Stimulated activated CD4-positive, alpha-beta T cell treated with anti-CD3 and anti-CD28 coated beads, Interleukin-4, amount 100 ng/mL, for 4 hours (primary cell): Measurements from ENCODE around the gene LIFR.
"Not testable (repeated sequence)": the region's sequence is repeated elsewhere in the genome, so short reads cannot be mapped to it uniquely, and the experiment has no call there.

Experiments
- DNase-seq, 2 experiments: peaks; one replicate each; pipeline ENCODE4 v3.0.0-alpha.2; 2020

LIFR gene

DNA sequence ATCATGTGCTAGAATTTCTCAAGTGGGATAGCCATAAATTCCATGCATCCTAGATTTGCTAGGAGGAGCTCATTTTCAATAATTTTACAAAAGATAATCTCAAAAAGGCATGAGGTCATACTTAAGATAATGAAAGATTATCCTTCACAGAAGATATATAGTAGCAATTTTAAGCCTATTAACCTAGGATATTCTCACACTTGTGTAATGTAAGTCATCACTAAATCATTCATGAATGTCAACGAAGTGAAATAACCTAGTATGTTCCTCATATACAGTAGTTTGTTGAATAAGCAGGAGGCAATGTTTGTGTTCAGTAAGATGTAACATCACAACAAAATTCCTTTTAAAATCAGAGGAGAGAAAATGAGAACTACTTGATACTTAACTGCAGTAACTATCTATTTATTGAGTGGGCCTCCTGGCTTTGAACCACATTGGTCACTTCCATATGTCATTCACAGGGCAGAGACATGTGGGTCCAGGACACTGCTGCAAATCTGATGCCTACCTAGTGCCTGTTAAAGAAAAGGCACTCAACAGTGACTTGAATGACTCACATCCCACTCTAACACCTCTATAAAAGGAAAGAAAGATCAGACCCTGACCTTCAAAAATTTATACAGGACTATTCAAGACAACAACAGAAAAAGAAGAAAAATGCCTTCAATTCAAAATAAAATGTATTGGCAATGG lies 8.2 kb downstream of the LIFR start:
- no peak for DNase-seq

DNA sequence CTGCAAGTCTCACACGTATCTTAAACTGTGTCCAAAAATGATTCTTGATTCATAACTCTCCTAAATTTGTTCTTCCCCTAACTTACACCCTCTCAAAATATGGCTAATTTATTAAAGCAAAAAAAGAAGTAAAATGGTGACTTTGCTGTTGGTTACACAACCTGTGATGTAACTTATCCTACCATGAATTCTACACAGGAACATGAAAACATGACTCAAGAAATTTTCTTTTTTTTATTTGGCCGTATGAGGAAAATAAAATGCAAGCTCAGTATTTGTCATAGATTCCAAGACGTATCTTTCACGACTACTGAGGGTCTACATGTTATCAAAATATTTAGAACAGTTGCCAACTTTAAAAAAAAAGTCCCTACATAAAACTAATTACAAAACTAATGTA lies 9.2 kb downstream of the LIFR start:
- no peak for DNase-seq

DNA sequence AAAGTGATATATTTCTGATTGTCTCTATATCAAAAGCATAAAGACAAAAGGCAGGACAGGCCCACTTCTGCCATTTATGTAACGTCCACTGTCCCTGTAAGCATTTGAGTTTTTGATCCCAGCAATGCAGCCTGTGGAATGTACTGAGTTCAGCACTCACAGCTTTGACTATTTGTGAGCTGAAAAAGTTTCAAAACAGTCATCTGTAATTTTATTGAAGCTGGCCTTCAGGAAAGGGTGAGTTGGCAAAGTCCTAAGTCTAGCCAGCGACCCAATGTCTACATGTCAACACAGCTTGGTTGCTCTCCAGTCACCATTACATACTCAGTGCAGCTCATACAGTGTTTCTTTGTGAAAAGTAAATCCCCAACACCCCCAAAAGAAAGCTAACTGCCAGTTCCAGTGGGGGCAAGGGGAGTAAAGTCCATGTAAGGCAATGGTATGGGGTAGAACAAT lies 9.7 kb downstream of the LIFR start:
- no peak for DNase-seq

DNA sequence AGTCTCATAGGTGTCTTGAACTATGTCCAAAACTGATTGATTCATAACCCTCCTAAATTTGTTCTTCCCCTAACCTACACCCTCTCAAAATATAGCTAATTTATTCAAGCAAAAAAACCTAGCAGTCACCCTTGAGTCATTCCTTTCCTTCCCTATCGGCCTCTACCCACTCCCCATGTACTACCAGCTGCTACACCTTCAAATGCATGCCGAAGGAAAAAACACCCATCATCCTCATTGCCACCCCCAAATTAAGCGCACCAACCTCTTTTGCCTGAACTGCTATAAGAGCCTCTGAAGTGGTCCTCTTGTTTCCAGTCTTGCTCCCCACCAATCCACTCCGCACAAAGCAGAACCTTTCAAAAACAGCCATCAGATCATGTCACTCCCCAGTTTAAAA lies 12.6 kb downstream of the LIFR start:
- DNase-seq, result no peak

DNA sequence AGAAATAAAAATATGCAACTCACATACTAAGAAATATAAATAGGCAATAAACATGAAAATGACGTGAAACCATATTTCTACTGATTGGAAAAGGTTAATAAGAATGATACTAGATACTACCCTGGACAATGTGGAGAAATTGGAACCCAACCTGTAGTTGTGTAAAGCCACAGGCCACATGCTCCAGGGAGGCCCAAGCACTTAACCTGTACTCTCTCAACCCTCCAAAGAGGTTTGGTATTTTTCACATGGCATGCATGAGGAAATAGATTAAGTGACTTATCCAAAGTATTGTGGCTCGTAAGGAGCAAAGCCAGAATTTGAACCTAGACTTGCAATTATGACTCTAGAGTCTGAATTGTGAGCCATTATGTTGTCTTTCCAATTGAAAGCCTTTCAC lies 13.4 kb downstream of the LIFR start:
- no peak for DNase-seq

DNA sequence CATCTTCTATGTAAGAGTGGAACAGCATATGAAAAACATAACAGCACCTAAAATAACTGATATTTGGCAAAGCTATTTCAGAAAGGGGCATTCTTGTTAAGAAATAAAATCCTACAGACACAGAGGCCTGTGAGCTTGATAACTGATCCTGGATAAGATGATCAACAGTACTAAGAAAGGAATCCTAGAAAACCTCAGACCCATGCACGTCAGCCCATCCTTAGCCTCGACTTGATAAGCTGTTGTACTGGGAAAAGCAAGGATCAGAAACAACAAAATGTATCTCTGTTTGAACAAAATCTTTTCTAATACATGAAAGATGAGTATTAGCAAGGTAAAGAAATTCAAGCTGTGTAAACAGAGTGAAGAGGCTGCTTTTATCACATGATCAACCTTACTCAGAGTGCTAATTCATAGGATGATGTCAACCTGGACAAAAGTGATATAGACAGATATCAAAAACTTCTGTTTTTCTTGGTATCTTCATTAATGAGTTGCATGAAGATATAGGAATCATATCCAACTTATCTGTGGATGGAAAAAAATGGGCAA lies 15.2 kb downstream of the LIFR start:
- DNase-seq, result no peak

DNA sequence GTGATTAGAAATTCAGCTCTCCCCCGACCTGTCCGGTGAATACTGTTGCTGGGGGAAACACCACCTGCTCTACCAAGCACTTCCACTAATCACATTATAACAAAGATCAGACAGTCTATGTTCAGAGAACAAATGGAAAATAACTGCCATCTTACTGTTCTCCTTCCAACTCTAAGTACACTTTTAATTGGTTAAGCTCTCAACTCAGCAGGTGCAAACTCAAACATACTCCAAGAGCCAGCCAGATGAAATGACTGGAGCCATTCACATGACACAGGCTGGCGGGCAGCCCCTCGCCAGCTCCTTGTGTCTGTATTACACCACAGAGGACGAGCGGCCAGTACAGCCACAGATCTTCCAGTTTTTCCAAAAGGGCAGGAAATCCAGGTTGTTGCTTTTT lies 16.1 kb downstream of the LIFR start:
- DNase-seq, result no peak

DNA sequence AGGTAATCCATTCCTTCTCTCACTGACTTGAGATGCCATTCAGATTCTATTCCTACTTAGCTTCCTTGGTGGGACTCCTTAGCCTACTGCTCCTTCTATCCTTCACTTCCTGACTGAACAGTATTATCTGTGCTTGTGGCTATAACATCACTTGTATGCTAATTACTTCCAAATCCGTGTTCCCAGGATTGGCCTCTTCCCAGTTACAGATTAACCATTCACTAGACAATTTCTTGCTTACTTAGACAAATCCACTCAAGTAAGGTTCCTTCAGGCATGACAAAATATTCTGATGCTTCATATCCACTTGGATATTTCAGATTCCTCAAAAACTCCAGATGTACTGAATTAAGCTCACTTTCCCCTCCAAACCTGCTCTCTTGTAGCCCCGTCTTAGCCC lies 18.3 kb downstream of the LIFR start:
- no peak for DNase-seq

DNA sequence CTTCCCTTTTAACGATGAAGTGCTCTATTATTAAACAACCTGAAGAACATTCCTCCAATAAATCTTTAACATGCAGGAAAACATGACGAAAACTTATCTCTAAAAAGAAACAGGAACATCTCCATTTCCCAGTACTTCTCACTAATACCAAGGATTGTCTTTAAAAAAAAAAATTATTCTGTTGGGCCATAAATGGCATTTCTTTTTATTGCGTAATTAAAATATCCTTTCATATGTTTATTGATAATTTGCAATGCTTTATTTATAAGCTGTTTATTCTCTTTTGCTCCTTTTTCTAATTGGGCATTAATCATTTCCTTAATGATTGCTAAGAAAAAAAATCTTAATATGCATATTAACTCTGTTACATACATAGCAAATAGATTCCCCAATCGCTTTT lies 18.9 kb downstream of the LIFR start:
- DNase-seq, result no peak

DNA sequence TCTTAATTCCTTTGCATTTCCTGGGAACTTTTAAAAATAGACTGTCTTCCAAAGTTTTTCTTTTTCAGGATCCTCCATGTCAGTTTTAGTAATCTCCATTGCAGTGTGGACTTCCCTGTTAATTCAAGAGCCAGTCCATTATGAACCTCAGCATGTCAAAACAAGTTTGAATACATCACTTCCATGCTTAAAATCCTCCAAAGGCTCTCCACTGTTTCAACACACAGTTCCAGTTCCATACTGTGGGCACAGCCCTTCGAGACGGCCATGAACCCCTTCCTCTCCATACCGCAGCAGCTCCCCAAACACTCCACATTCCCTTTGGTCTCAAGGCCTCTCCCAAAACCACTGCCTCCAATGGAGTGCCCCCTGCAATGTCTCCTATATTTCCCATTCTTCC lies 19.5 kb downstream of the LIFR start:
- no peak for DNase-seq

DNA sequence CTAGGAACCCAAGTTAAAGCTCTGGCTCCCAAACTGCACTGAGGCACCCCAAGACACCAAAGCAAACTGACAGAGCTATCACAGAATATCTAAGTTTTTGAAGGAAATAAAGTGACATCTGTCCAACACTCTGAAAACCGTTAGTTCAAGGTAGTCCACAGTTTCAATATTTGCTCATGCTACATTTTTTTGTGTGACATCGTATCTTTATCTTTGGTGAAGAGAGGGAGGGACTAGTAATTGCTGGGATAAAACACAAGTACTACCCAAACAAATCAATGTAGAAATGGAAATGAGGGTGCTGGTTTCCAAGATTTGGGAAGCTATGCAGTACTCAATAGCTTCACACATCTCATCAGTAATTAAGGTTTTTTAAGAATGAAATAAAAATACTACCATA lies 20.6 kb downstream of the LIFR start:
- no peak for DNase-seq

DNA sequence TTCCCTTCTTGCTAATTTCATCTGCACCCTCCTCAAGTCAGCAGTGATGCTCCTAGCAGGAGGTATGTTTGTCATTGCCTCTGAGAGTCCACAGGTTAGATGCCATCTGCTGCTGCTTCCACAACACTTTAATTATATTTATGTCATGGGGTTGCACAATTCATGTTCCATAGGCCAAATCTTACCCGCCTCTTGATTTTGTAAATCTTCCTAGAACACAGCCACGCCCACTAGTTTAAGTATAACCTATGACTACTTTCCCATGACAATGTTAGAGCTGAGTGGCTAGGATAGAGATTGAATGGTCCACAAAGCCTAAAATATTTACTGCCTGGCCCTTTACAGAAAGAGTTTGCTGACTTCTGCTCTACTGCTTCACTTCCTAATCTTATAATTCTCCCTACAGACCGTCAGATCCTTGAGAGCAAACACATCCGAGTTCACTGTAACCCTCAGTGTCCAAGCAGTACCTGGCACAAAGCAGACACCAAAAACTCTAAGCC lies 21.1 kb downstream of the LIFR start:
- no peak for DNase-seq

DNA sequence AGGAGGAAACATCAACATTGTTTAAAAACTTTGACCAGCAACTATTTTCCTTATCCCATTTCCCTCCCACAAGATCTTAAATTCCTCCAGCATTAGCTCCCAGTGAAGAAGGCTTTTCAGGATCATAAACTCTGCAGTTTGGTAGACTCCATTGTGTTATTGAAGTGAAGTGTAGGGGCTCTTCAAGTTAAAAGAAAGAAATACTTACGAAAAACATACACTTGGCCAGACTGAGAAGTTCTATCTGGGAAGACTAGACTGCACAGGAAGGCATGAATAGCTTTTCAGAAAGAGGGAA lies 22.3 kb downstream of the LIFR start:
- DNase-seq, result no peak

DNA sequence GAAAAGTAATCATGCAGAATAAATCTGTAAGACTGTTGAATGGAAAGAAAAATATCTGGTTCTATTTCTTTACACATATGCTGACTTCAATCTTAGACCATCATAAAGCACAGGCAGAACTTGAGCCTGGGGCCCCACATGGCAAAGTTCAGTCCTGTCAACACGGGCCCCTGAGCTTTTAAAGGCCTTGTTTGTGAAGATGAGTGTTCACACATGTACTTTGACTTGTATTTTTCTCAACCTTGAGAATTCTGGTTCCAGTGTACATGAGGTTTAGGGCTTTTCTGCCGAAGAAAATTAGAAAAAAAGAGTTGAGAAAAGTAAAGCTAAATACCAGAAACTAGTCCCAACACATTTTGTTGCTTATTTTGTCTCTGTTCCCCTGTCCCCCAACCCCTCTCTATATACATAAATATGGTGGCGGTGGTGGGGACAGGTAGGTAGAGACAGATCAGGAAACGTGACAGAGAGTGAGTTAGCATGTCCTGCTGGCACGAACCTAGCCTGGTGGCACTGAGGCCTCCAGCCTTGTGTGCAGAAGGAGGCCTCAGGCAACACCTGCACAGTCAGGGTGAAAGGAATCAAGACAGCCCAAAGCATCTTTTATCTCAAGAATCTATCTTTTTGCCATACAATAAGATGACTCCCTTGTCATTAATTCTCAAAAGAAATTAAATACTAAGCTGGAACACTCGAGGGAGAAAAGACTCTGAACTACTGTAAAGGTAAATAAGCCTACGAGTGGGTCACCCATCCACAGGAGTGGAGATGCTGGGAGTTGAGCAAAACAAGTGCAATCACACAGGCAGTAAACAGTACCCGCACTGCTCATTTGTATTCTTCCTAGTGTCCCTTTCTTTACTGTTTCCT lies 22.9 kb downstream of the LIFR start:
- DNase-seq, result no peak

DNA sequence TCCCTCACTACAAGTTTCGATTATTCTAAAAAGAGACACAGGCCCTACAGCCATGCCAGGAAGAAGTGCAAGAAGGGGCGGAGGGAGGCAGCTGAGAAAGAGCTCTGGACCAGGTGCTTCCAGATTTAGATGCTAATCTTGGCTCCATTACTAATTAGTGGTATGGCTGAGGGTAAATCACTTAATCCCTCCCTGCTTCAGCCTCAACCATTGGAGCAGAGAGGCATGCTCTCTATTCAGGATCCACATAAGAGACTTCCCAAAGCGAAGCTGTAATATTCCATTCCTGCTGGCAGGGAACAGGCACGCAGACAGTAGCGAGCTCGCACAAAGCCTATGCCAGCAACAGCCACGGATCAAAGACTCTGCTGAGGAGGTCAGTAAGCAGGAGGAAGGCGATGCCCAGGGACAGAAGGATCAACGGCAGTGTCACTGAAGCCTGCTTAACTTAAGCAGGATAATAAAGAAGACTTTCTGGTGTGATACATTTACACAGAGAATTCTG lies 24.2 kb downstream of the LIFR start:
- DNase-seq, result no peak

DNA sequence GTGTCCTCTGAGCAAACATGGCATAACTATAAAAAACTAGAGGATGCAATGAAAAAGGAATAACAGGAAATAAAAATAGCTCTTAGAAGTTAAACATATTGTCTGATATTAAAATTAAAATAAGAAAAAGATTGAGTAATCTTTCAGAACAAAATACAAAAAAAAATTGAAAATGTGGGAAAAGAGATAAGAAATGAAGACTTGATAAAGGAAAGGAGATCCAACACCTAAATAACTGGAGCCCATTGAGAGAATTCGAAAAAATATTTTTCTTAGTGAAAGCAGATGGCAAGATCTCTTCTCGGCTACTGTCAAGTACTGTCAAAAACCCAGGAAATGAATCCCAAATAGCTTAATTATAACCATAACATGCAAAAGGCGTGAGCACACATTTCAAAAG lies 24.9 kb downstream of the LIFR start:
- no peak for DNase-seq

DNA sequence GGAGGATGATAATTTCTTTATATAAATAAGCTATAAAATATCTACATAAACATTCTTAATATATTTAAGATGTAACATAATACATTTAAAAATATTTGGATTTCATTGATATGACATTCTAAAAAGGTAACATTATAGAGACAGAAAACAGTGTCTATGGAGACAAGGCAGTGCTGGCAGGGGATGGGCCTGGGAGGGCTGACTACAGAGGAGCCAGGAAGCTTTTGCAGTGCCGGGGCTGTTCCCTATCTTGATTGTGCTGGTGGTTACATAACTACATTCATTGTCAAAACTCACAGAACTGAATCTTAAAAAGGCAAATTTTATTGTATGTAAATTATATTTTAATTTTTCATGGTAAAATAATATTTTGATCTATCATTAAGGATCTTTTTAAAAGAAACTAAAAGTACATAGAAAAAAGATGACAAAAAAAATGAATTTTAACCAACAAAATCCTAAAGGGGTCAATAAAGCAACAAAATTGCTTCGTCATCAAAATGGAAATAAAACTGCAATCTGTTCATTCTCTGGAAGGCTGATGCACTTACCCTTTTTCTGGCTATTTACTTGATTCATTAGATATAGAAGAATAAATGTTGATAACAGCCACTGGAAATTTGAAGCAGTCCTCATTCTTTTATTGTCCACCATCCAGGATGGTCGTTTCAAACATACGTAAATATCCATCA lies 26.3 kb downstream of the LIFR start:
- no peak for DNase-seq

DNA sequence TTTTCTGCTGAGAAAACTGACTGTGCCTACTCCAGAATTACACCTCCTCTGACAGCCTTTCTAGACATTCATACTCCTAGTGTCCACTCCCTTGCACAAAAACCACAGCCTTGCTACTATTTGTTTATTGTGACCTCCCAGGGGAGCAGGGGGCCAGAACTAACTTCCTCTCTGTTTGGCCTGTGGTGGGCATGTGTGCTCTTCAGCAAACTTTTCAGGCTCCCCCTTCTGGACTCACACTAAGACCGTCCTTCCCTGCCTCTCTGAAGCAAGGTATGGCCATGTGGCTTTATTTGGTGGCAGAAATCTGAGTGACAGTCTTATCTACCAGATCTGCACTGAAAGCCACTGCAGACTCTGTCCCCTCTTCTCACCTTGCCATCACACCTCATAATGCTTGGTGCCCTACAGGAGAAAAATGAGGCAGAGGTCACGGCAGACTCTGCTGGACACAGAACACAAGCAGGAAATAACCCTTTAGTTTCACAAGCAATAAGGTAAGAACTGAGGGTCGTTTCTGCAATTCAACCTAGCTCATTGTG lies 28.2 kb downstream of the LIFR start:
- no peak for DNase-seq

DNA sequence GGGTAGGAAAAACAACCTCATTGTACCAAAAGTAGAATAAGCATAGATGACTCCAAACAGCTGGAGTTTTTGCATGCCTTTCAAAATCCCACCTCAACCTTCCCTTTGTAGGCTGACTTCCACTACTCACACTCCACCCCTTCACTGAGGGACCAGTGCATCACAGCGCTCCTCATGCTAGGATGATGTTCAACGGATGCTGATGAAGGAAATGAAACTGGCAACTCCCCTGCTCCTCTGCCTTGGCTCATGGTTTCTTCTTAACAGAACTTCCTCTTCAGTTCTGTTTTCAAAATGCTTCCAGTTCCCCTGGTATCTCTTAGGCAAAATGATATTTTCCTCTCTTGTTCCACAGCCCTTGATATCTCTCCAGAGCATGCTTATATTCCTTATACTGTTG lies 29.0 kb downstream of the LIFR start:
- no peak for DNase-seq

DNA sequence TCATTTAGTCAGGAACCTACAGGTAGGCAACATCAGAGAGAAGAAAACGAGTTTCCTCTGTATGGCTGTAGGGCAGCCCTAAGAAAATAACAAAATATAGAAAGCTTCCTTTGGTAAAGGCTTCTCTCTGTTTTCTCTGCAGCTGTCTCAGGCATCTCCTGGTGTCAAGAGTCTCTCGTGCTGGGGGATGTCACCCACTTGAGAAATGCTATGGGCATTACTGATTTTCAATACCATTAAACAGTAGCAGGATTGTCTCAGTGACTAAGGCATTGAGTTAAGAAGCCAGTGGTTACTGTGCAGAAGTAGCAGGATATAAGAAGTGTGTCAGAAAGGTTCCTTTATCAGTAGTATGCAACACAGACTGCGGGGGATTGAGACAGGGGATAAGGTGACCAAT lies 32.4 kb downstream of the LIFR start:
- no peak for DNase-seq

DNA sequence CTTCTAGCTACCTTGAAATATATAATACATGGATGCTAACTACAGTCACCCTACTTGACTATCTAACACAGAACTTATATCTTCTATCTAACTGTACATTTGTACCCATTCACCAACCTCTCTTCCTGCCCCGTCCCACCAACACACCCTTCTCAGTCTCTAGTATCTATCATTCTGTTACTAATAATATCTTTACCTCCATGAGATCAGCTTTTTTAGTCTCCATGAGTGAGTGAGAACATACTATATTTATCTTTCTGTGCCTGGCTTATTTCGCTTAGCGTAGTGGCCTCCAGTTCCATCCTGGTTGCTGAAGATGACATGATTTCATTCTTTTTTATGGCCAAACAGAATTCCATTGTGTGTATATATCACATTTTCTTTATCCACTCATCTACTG lies 37.0 kb downstream of the LIFR start:
- DNase-seq, result no peak

DNA sequence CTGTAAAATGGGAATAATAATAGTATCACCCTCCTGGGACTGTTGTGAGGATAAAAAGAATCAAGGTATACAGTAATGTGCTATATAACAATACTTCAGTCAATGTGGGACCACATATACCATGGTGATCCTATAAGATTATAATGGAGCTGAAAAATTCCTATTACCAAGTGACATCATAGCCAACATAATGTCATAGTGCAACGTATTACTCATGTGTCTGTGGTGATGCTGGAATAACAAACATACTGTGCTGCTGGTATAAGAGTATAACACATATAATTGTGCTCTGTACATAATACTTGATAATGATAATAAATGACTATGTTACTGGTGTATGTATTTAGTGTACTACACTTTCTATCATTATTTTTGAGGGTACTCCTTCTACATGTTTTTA lies 38.1 kb downstream of the LIFR start:
- DNase-seq, result no peak

DNA sequence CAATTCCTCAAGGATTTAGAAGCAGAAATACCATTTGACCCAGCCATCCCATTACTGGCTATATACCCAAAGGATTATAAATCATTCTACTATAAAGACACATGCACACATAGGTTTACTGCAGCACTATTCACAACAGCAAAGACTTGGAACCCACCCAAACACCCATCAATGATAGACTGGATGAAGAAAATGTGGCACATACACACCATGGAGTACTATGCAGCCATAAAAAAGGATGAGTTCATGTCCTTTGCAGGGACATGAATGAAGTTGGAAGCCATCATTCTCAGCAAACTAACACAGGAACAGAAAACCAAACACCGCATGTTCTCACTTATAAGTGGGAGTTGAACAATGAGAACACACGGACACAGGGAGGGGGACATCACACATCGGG lies 39.8 kb downstream of the LIFR start:
- not testable (repeated sequence) for DNase-seq
